HepG2 (cell line): ENCODE data around the gene HPD. TPM values are rescaled to one million over a fixed set of nuclear protein-coding genes. Genes with fewer than 3 reads are reported as not detected.

Experiments
- E2F1 ChIP-seq: sonication (generic); formaldehyde crosslinking; IDR thresholded peaks from 2 replicates; pipeline ENCODE4 v1.5.0; 2020; ENCODE audit warnings: missing genetic modification reagents
- GABPA ChIP-seq, 2 experiments: IDR thresholded peaks; 2 replicates each; pipeline ENCODE4 v1.6.1; 2011 to 2016; ENCODE audit warnings: low read depth in 2 of 2, low read length in 1 of 2, missing biosample characterization in 1 of 2, missing genetic modification characterization in 1 of 2
- HES4 ChIP-seq: sonication (generic); formaldehyde crosslinking; IDR thresholded peaks from 2 replicates; pipeline ENCODE4 v1.9.0; 2021; ENCODE audit warnings: mild to moderate bottlenecking, missing genetic modification reagents, borderline replicate concordance
- IRF2 ChIP-seq: IDR thresholded peaks from 2 replicates; pipeline ENCODE4 v1.6.1; 2018; ENCODE audit warnings: missing genetic modification reagents, missing compliant biosample characterization
- MYC ChIP-seq: sonication (generic); formaldehyde crosslinking; IDR thresholded peaks from 2 replicates; pipeline ENCODE4 v1.9.0; 2021; ENCODE audit warnings: missing genetic modification reagents, borderline replicate concordance
- SALL1 ChIP-seq: sonication (generic); formaldehyde crosslinking; IDR thresholded peaks from 2 replicates; pipeline ENCODE4 v1.8.0; 2022; ENCODE audit warnings: mild to moderate bottlenecking, missing genetic modification reagents
- SAP130 ChIP-seq: IDR thresholded peaks from 2 replicates; pipeline ENCODE4 v1.6.1; 2016; ENCODE audit warnings: low read depth
- TGIF2 ChIP-seq: IDR thresholded peaks from 2 replicates; pipeline ENCODE4 v1.6.1; 2016; ENCODE audit warnings: control low read depth, missing compliant biosample characterization
- TMF1 ChIP-seq: sonication (generic); formaldehyde crosslinking; IDR thresholded peaks from 2 replicates; pipeline ENCODE4 v1.8.1; 2022; ENCODE audit warnings: low read depth, missing genetic modification reagents
- U2AF1 ChIP-seq: fragments of 200-400 bp; formaldehyde crosslinking; optimal IDR thresholded peaks from 2 replicates; pipeline ENCODE3; 2017; ENCODE audit warnings: mild to moderate bottlenecking, low read depth, low read length
- UBTF ChIP-seq: sonication (generic); formaldehyde crosslinking; IDR thresholded peaks from 2 replicates; pipeline ENCODE4 v1.4.0; 2020; ENCODE audit warnings: mild to moderate bottlenecking, missing genetic modification reagents
- ZBTB42 ChIP-seq: sonication (generic); formaldehyde crosslinking; IDR thresholded peaks from 2 replicates; pipeline ENCODE4 v1.5.0; 2020; ENCODE audit warnings: mild to moderate bottlenecking, missing genetic modification reagents
- ZNF20 ChIP-seq: sonication (generic); formaldehyde crosslinking; IDR thresholded peaks from 2 replicates; pipeline ENCODE4 v1.4.0; 2020; ENCODE audit warnings: mild to moderate bottlenecking, moderate library complexity, missing genetic modification reagents
- ZNF382 ChIP-seq: sonication (generic); formaldehyde crosslinking; IDR thresholded peaks from 2 replicates; pipeline ENCODE4 v1.5.0; 2020; ENCODE audit warnings: missing genetic modification reagents, mild to moderate bottlenecking, borderline replicate concordance
- ZNF430 ChIP-seq: sonication (generic); formaldehyde crosslinking; IDR thresholded peaks from 2 replicates; pipeline ENCODE4 v1.9.0; 2021; ENCODE audit warnings: mild to moderate bottlenecking, missing genetic modification reagents
- ZNF558 ChIP-seq: sonication (generic); formaldehyde crosslinking; IDR thresholded peaks from 2 replicates; pipeline ENCODE4 v1.9.0; 2022; ENCODE audit warnings: mild to moderate bottlenecking, missing genetic modification reagents, borderline replicate concordance
- ZNF562 ChIP-seq: sonication (generic); formaldehyde crosslinking; IDR thresholded peaks from 2 replicates; pipeline ENCODE4 v1.8.0; 2022; ENCODE audit warnings: missing genetic modification reagents, borderline replicate concordance
- ZNF776 ChIP-seq: sonication (generic); formaldehyde crosslinking; IDR thresholded peaks from 2 replicates; pipeline ENCODE4 v1.4.0; 2020; ENCODE audit warnings: mild to moderate bottlenecking, missing genetic modification reagents
- ZNF790 ChIP-seq: sonication (generic); formaldehyde crosslinking; IDR thresholded peaks from 2 replicates; pipeline ENCODE4 v1.8.0; 2022; ENCODE audit warnings: missing genetic modification reagents, mild to moderate bottlenecking, borderline replicate concordance
- ZNF800 ChIP-seq: sonication (generic); formaldehyde crosslinking; IDR thresholded peaks from 2 replicates; pipeline ENCODE4 v1.4.0; 2020; ENCODE audit warnings: missing genetic modification reagents
- ZUFSP ChIP-seq: sonication (generic); formaldehyde crosslinking; IDR thresholded peaks from 2 replicates; pipeline ENCODE4 v1.9.0; 2021; ENCODE audit warnings: missing genetic modification reagents, mild to moderate bottlenecking, borderline replicate concordance
- polyA plus RNA-seq, 8 experiments: library from polyadenylated mRNA; depleted of rRNA in 3 of 8; stranded (reverse) in 7 of 8; unstranded in 1 of 8; fragments of >200 nt; fragmentation: Illumina TruSeq in 4 of 8; extraction: Trizol in 4 of 8; gene quantifications; 2 replicates each; pipeline versions ENCODE4 v1.2.1 to v1.2.3, GENCODE V29; 2011 to 2016; ENCODE audit warnings: low read depth in 4 of 8, missing spikeins in 1 of 8, mixed read lengths in 1 of 8; ENCODE audit not compliant: insufficient read depth in 1 of 8
- total RNA-seq, 5 experiments: library from RNA; depleted of rRNA; stranded (reverse); fragments of >200 nt; fragmentation: Illumina TruSeq; extraction: Trizol; gene quantifications; 2 replicates each; pipeline ENCODE4 v1.2.3, GENCODE V29; 2016; ENCODE audit warnings: low read depth in 1 of 5

Gene HPD
- total and polyA plus RNA-seq, 2 of the 13 experiments (the other 11 are each of a cell fraction or from before 2014, with no cell fraction given): 120 to 195 TPM

- TF ChIP-seq UBTF (peak; percentile 30), ZNF20 (CRISPR knock-in tag) (no peak), MYC (CRISPR knock-in tag) (peak; percentile 56; the same call in 1 of the 2 replicates), ZNF790 (peak; percentile 73; the same call in 1 of the 2 replicates), ZNF558 (CRISPR knock-in tag) (peak; percentile 38; the same call in 1 of the 2 replicates), GABPA (IDR thresholded peaks at IDR 0.05; ENCODE audit: low read depth, low read length) (no peak), GABPA (CRISPR knock-in tag; IDR thresholded peaks at IDR 0.05; ENCODE audit: low read depth) (no peak), E2F1 (CRISPR knock-in tag) (no peak; the same call in 1 of the 2 replicates), HES4 (CRISPR knock-in tag) (peak; percentile 49; the same call in 1 of the 2 replicates), TMF1 (CRISPR knock-in tag) (no peak), ZUFSP (no peak), SAP130 (CRISPR knock-in tag) (peak; percentile 10; the same call in 1 of the 2 replicates), ZNF800 (CRISPR knock-in tag) (peak; percentile 46; the same call in 1 of the 2 replicates), U2AF1 (peak; percentile 35), ZNF382 (no peak), IRF2 (CRISPR knock-in tag) (0 out of 2 replicates have a peak, but pooled peaks have one; percentile 13), ZNF562 (CRISPR knock-in tag) (no peak), ZNF430 (CRISPR knock-in tag) (0 out of 2 replicates have a peak, but pooled peaks have one; percentile 51), SALL1 (peak; percentile 46; the same call in 1 of the 2 replicates), TGIF2 (peak; percentile 45; the same call in 1 of the 2 replicates), ZNF776 (0 out of 2 replicates have a peak, but pooled peaks have one; percentile 42), ZBTB42 (CRISPR knock-in tag) (no peak)
Observed at GRCh38 chr12:121800694-121801594, 57.7 kb downstream of the HPD start (continued).
